ENCODE results near the gene SUGP1.
"Not testable (repeated sequence)": the region's sequence is repeated elsewhere in the genome, so short reads cannot be mapped to it uniquely, and the experiment has no call there.

Gene SUGP1

GRCh38 chr19:19267305-19267704, 53.0 kb downstream of the SUGP1 start:
- DNase-seq (ENCODE audit: low spot score), result no peak
- no peak for FAIRE-seq

GRCh38 chr19:19263886-19264487, 56.3 kb downstream of the SUGP1 start:
- FAIRE-seq, result no peak

GRCh38 chr19:19262190-19263057, 57.9 kb downstream of the SUGP1 start:
- no peak for FAIRE-seq
- DNase-seq (ENCODE audit: low spot score), result no peak

More at GRCh38 chr19:19263886-19264487, 56.3 kb downstream of the SUGP1 start:
- no peak for DNase-seq (ENCODE audit: low spot score)

- no peak for DNase-seq (ENCODE audit: low spot score)
- no peak for FAIRE-seq
Measured at GRCh38 chr19:19261350-19262189, 58.7 kb downstream of the SUGP1 start.

GRCh38 chr19:19260417-19261214, 59.7 kb downstream of the SUGP1 start:
- FAIRE-seq, result no peak
- DNase-seq (ENCODE audit: low spot score), result no peak

- DNase-seq (ENCODE audit: low spot score) (no peak), FAIRE-seq (no peak)
Measured at GRCh38 chr19:19259741-19260140, 60.6 kb downstream of the SUGP1 start.

- DNase-seq (ENCODE audit: low spot score) (no peak), FAIRE-seq (no peak)
Measured at GRCh38 chr19:19258589-19259338, 61.5 kb downstream of the SUGP1 start.

- FAIRE-seq, result no peak
Measured at GRCh38 chr19:19257836-19258588, 62.3 kb downstream of the SUGP1 start.

GRCh38 chr19:19257137-19257536, 63.2 kb downstream of the SUGP1 start:
- no peak for DNase-seq (ENCODE audit: low spot score)
- FAIRE-seq, result no peak

More at GRCh38 chr19:19257836-19258588, 62.3 kb downstream of the SUGP1 start:
- DNase-seq (ENCODE audit: low spot score), result no peak

GRCh38 chr19:19256072-19256969, 64.0 kb downstream of the SUGP1 start:
- FAIRE-seq (no peak), DNase-seq (ENCODE audit: low spot score) (no peak)

GRCh38 chr19:19253409-19253808, 66.9 kb downstream of the SUGP1 start:
- DNase-seq (ENCODE audit: low spot score); FAIRE-seq: not testable (repeated sequence)

- DNase-seq (ENCODE audit: low spot score) (no peak), FAIRE-seq (no peak)
Measured at GRCh38 chr19:19250196-19250801, 70.0 kb downstream of the SUGP1 start.

- FAIRE-seq (no peak), DNase-seq (ENCODE audit: low spot score) (no peak)
Measured at GRCh38 chr19:19240476-19240875, 79.8 kb downstream of the SUGP1 start.

GRCh38 chr19:19239675-19240074, 80.6 kb downstream of the SUGP1 start:
- FAIRE-seq, result no peak
- no peak for DNase-seq (ENCODE audit: low spot score)

- FAIRE-seq (no peak), DNase-seq (ENCODE audit: low spot score) (no peak)
Measured at GRCh38 chr19:19238126-19238894, 82.0 kb downstream of the SUGP1 start.

GRCh38 chr19:19236173-19236572, 84.1 kb downstream of the SUGP1 start:
- DNase-seq (ENCODE audit: low spot score) (no peak), FAIRE-seq (no peak)

GRCh38 chr19:19234220-19234816, 86.0 kb downstream of the SUGP1 start:
- FAIRE-seq, result no peak
- no peak for DNase-seq (ENCODE audit: low spot score)
